ENCODE measurements around the gene ADGRB2. TPM values are rescaled to one million over a fixed set of nuclear protein-coding genes. Genes with fewer than 3 reads are reported as not detected.
A peak's percentile ranks its signal among the peaks of the same experiment; 100 is the strongest.

Gene ADGRB2
- total RNA-seq, 2 experiments from 2014 or later, result 0.74 to 0.75 TPM

DNA sequence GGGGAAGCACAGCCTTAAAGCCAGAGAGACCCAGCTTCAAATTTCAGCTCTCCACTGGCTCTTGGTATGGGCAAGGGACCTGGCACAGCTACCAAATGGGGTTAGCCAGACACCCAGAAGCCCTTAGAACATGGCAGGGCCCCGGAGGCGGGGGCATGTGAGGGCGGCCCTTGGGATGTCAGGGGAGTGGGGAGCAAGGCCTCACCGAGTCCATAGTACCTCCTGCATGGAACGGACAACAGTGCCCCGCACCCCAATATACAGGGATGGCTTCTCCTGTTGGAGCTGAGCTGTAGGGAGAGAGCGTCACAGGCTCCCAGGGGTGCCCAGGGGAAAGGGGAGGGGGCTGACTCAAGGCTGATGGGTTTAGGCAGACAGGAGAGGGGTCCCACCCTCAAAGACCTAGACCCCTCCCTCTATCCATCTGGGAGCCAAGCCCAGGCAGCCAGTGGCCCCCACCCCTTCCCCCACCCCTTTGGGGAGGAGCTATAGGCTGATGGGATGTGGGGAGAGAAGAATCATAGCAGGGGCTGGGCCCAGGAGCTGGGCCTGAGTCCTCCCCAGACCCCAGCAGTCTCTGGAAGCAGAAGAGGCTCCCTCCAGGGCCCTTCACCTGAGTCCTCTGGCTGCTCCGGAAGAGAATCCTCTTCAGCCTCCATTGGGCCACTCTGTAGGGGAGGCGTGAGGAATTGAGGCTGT lies 35.2 kb upstream of the ADGRB2 start:
- DNase-seq (peak; percentile 16), ATAC-seq (ENCODE audit: low read depth) (no peak)
- no peak overlapping the region for H3K4me3 Mint-ChIP-seq
- H3K27me3 Mint-ChIP-seq, result peaks cover 25% of the 10 kb centered on the region
- POLR2A ChIA-PET, result interaction anchor here (0.6 to 1.5 kb wide), 2 partner anchors 10 to 272 kb away, joined by 3 read pairs; no protein-coding TSS in a partner anchor
- no peaks in the 10 kb centered on the region for H3K36me3 Mint-ChIP-seq
- H3K27ac Mint-ChIP-seq, result no peak overlapping the region
- no peaks in the 10 kb centered on the region for H3K9me3 Mint-ChIP-seq
- peaks cover 2% of the 10 kb centered on the region for H3K4me1 Mint-ChIP-seq

DNA sequence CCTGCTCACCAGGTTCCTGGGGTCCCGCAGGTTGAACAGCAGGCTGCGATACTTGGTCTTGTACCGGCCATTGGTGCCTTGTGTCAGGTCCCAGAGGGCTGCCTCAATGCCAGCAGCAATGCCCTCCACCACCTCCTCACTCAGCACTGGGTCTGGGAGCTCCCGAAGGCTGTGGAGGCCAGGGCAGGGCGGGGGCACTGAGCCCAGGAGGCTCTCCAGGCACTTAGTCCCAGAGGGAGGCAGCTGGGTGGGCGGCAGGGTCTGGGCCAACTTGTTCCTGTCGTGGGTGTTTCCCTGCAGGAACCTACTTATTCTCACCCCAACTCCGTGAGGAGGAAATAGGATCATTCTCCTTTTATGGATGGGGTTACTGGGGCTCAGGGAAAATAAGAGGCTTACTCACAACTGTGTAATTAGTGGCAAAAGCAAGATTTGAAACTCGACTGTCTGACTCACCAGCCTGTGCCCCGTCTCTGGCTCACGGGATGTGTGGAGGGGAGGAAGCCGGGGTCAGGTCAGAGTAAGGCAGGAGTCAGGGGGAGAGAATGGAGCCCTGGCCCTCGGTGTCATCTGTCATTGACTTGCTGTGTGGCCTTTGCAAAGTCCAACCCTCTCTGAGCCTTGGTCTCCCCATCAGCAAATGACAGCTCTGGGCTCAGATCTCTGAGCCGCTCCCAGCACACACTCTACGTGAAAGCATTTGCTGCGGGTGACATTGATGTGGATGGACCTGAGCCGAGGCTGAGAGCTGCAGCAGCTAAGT lies 34.5 kb upstream of the ADGRB2 start:
- POLR2A ChIA-PET, result interaction anchor here (0.6 kb wide), 1 partner anchor 272 kb away, joined by 3 read pairs; no protein-coding TSS in a partner anchor
- H3K27ac Mint-ChIP-seq, result no peak overlapping the region
- H3K9me3 Mint-ChIP-seq, result no peaks in the 10 kb centered on the region
- H3K4me1 Mint-ChIP-seq, result peaks cover 1% of the 10 kb centered on the region
- no peak overlapping the region for H3K4me3 Mint-ChIP-seq
- peak; percentile 24 for DNase-seq
- ATAC-seq (ENCODE audit: low read depth), result no peak
- peaks cover 19% of the 10 kb centered on the region for H3K27me3 Mint-ChIP-seq
- no peaks in the 10 kb centered on the region for H3K36me3 Mint-ChIP-seq

DNA sequence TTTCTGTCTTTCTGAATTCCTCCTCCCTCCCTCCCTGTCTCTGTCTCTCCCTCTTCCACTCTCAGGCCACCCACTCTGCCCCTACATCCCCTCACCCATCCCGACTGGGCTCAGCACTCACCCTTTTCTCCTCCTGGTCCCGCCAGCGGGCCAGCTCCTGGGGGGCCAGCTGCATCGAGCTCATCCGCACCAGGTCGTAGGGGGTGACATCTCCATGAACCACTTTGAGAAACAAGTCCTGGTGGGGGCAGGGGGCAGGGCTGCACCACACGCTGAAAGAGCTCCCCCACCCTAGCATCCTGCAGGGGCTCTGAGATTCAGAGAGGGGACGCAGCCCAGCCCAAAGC lies 33.9 kb upstream of the ADGRB2 start:
- ATAC-seq (ENCODE audit: low read depth) (no peak), DNase-seq (peak; percentile 25)
- no peaks in the 10 kb centered on the region for H3K9me3 Mint-ChIP-seq
- H3K4me1 Mint-ChIP-seq, result no peaks in the 10 kb centered on the region
- POLR2A ChIA-PET, result no interaction called here
- H3K4me3 Mint-ChIP-seq, result no peak overlapping the region
- peaks cover 15% of the 10 kb centered on the region for H3K27me3 Mint-ChIP-seq
- no peaks in the 10 kb centered on the region for H3K36me3 Mint-ChIP-seq
- H3K27ac Mint-ChIP-seq, result no peak overlapping the region

DNA sequence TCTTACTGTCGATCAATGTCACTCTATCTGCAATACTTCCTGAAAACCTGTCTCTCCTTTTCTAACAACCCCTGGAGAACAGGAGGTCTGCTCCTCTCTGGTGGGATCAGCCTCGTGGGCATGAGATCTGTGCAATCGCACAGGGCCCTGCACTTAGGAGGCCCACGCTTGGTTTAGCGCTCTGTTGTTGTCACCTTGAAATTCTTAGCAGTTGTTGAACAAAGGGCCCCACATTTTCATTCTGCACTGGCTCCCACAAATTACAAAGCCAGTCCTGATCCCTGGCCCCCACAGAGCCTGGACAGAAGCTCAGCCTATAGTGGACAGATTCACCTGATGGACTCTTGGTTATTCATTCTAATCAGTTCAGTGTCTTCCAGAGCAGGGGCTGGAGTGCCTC lies 33.1 kb upstream of the ADGRB2 start:
- Mint-ChIP-seq H3K4me1 (no peaks in the 10 kb centered on the region), H3K27ac (no peak overlapping the region), H3K36me3 (no peaks in the 10 kb centered on the region), H3K4me3 (no peak overlapping the region), H3K9me3 (no peaks in the 10 kb centered on the region), H3K27me3 (peaks cover 12% of the 10 kb centered on the region)
- DNase-seq, result peak; percentile 8
- no peak for ATAC-seq (ENCODE audit: low read depth)
- POLR2A ChIA-PET, result no interaction called here

DNA sequence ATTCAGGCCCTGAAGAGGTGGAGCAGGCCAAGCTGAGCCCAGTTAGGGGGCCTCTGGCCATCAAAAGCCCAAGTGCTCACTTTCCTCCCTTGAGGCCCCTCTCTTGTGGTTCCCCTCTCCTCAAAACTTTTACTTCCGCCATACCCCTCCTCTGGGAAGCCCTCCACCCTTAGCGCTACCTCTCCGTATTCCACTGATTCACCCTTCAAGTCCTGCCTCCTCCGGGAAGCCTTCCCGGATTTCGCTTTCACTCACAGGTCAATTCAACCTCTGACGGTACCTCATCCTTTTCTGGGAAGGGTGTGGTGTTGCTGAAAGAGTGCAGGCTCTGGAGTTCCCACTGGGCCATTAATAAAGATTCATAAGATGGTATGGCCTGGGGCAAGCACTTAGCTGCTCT lies 32.6 kb upstream of the ADGRB2 start:
- no peak for ATAC-seq (ENCODE audit: low read depth)
- peaks cover 12% of the 10 kb centered on the region for H3K27me3 Mint-ChIP-seq
- POLR2A ChIA-PET, result no interaction called here
- no peak overlapping the region for H3K4me3 Mint-ChIP-seq
- peak overlapping the region; percentile 44 for H3K27ac Mint-ChIP-seq
- no peaks in the 10 kb centered on the region for H3K36me3 Mint-ChIP-seq
- peak; percentile 7 for DNase-seq
- H3K4me1 Mint-ChIP-seq, result no peaks in the 10 kb centered on the region
- no peaks in the 10 kb centered on the region for H3K9me3 Mint-ChIP-seq

DNA sequence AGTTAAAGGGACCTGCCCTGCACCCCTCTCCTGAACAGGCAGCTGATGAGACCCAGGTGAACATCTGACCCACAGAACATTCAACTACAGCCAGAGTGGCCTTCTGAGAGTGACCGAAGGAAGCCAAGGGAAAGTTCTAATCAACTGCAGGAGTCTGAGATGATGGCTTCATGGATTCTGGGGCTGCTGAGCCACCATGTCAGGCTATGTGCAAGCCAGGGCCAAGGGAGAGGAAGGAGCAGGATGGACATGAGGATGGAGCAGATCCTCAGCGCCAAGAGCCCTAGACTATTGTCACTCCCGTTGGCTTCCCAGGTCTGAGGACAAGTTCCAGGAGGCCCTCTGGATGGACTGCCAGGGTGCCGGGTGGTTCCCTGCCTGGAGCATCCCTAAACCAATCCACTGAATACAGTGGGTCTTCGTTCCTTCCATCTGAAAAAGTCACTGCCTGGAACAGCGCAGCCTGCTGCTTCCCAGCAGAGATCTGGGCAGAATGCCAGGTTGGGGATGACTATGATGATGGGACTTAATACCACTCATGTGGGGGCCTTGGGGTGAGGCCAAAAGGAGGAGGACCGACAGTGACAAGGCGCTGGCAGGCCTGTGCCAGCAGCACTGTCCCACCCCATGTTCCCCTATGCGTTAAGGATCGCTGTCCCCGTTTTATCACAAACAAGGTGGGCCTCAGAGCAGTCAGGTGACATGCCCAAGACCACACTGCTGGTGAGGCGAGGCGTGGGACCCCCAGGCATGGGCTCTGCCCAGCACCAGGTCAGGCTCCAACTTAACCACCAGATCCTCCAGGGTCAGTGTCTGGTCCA lies 31.9 kb upstream of the ADGRB2 start:
- POLR2A ChIA-PET, result no interaction called here
- no peak overlapping the region for H3K27ac Mint-ChIP-seq
- H3K4me1 Mint-ChIP-seq, result no peaks in the 10 kb centered on the region
- no peak overlapping the region for H3K4me3 Mint-ChIP-seq
- peaks cover 12% of the 10 kb centered on the region for H3K27me3 Mint-ChIP-seq
- ATAC-seq (ENCODE audit: low read depth) (no peak), DNase-seq (peak; percentile 15)
- no peaks in the 10 kb centered on the region for H3K9me3 Mint-ChIP-seq
- no peaks in the 10 kb centered on the region for H3K36me3 Mint-ChIP-seq

DNA sequence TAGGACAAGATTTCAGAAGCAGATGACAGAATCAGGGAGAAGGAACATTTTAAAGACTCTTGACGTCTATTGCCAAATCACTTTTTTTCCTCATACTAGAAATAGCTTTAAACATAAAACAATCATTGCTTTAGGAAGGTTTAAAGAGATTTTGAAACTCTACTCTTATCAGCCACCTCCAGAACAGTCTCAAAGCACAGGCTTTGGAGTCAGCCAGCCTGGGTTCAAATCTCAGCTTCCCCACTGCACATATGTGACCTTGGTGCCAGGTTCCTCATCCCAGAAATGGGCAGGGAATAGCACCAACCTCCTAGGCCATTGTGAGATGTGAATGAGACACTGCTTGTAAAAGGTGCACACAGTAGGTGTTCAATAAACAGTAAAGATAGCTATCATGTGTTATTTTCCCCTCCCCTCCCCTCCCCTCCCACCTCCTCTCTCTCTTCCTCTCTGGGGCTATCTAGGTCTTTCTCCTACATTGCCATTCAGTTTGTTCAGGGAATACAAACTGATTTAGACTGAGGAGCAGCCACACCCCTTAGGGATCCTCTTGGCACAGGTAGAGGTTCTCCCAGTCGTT lies 31.0 kb upstream of the ADGRB2 start:
- POLR2A ChIA-PET, result no interaction called here
- DNase-seq (no peak), ATAC-seq (ENCODE audit: low read depth) (no peak)
- H3K27me3 Mint-ChIP-seq, result peaks cover 10% of the 10 kb centered on the region
- H3K4me3 Mint-ChIP-seq, result no peak overlapping the region
- H3K9me3 Mint-ChIP-seq, result no peaks in the 10 kb centered on the region
- H3K4me1 Mint-ChIP-seq, result peaks cover under 1% of the 10 kb centered on the region
- H3K27ac Mint-ChIP-seq, result no peak overlapping the region
- H3K36me3 Mint-ChIP-seq, result no peaks in the 10 kb centered on the region

DNA sequence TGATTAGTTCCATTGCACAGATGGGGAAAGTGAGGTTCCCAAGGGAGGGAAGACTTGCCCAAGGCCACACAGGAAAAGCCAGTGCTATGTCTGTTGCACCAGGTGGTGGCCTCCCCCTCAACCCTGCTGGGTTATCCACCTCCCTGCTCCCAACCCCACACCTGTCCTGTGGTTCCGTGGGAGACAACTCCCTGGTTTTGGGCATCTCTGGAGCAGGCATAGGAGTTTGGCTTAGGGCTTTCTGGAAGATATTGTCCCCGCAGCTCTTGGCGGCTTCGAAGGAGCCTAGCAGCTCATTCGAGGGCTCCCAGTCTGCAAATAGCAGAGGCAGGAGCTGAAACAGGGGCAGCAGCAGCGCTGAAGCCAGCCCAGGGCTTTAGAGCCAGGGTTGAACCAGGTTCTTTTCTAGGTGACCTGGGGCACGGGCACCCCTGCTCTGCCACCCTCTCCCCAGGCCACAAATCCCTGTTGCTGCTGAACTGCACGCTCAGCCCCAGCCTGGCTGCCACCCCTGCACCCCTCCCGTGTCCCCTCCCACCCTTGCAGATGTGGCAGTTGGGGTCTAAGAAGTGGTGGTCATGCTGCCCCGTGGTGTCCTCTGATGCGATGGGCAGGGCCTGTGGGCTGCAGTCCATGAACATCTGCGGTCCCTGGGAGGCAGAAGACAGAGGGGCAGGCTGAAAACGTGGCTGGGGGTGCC lies 29.6 kb upstream of the ADGRB2 start:
- Mint-ChIP-seq H3K4me3 (no peak overlapping the region), H3K9me3 (no peaks in the 10 kb centered on the region), H3K4me1 (peaks cover 7% of the 10 kb centered on the region), H3K36me3 (no peaks in the 10 kb centered on the region), H3K27ac (no peak overlapping the region), H3K27me3 (peaks cover 10% of the 10 kb centered on the region)
- POLR2A ChIA-PET, result interaction anchor here (0.6 kb wide), 1 partner anchor 265 kb away, joined by 4 read pairs; no protein-coding TSS in a partner anchor
- no peak for ATAC-seq (ENCODE audit: low read depth)
- DNase-seq, result peak; percentile 14

DNA sequence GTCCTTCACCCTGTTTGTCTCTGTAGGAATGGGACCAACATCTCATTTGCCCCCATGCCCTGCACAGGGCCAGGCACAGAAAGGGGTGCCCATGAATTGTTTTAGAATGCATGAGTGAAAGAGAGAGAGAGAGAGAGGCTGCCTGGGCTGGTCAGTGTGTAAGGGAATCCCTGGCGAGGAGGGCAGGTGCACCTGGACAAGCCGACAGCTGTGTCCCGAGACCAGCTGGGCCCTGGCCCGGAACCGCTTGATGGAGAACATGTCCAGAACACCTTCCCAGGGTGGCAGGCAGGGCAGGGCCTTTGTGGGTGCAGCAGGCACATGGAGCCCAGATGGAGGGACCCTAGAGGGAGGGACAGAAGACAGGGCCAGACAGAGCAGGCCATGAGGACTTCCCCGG lies 28.9 kb upstream of the ADGRB2 start:
- H3K4me1 Mint-ChIP-seq, result peaks cover 9% of the 10 kb centered on the region
- H3K36me3 Mint-ChIP-seq, result no peaks in the 10 kb centered on the region
- no peak overlapping the region for H3K4me3 Mint-ChIP-seq
- no peaks in the 10 kb centered on the region for H3K9me3 Mint-ChIP-seq
- ATAC-seq (ENCODE audit: low read depth) (no peak), DNase-seq (peak; percentile 26)
- H3K27ac Mint-ChIP-seq, result no peak overlapping the region
- H3K27me3 Mint-ChIP-seq, result peaks cover 10% of the 10 kb centered on the region
- POLR2A ChIA-PET, result no interaction called here

DNA sequence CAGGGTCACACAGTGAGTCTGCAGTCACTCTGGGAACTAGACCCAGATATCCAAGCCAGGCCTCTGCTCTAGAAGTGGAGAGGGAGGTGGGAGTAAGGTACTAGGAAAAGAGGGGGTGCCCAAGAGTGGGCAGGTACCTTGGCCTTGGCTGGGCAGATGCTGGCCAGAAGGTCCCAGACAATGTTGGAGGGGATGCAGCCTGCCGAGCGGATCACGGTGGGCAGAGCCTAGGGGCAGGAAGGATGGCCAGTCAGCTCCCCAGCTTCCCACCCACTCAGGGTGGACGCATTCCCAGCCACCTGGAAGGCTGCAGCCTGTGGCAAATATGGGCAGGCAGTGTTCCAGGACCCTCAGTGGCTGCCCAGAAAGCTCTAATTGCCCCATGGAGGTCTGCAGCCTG lies 28.4 kb upstream of the ADGRB2 start:
- H3K27me3 Mint-ChIP-seq, result peaks cover 5% of the 10 kb centered on the region
- H3K4me3 Mint-ChIP-seq, result no peak overlapping the region
- peaks cover 14% of the 10 kb centered on the region for H3K4me1 Mint-ChIP-seq
- DNase-seq, result peak; percentile 19
- H3K27ac Mint-ChIP-seq, result peak overlapping the region; percentile 49
- POLR2A ChIA-PET, result no interaction called here
- no peaks in the 10 kb centered on the region for H3K36me3 Mint-ChIP-seq
- H3K9me3 Mint-ChIP-seq, result no peaks in the 10 kb centered on the region
- ATAC-seq (ENCODE audit: low read depth), result no peak

DNA sequence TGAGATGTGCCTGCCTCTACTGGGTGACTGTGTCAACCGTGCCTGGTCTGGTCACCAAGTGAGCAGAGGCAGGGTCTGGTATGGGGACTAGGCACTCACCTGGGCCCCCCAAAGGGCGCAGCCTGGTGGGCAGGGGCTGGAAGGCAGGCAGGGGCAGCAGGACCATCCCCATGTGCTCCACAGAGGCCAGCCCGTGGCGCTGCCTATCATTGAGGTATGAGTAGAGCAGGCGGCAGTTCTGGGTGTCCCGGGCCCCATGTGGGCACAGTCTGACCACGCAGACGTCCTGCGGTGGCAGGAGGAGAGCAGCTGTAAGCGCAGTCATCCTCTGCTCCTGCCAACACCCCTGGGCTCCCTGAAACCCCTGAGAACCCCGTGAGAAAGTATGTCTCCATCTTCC lies 28.0 kb upstream of the ADGRB2 start:
- peak overlapping the region; percentile 49 for H3K27ac Mint-ChIP-seq
- H3K9me3 Mint-ChIP-seq, result no peaks in the 10 kb centered on the region
- no peak overlapping the region for H3K4me3 Mint-ChIP-seq
- ATAC-seq (ENCODE audit: low read depth) (no peak), DNase-seq (peak; percentile 30)
- peaks cover 14% of the 10 kb centered on the region for H3K4me1 Mint-ChIP-seq
- peaks cover 2% of the 10 kb centered on the region for H3K27me3 Mint-ChIP-seq
- H3K36me3 Mint-ChIP-seq, result no peaks in the 10 kb centered on the region
- POLR2A ChIA-PET, result no interaction called here

DNA sequence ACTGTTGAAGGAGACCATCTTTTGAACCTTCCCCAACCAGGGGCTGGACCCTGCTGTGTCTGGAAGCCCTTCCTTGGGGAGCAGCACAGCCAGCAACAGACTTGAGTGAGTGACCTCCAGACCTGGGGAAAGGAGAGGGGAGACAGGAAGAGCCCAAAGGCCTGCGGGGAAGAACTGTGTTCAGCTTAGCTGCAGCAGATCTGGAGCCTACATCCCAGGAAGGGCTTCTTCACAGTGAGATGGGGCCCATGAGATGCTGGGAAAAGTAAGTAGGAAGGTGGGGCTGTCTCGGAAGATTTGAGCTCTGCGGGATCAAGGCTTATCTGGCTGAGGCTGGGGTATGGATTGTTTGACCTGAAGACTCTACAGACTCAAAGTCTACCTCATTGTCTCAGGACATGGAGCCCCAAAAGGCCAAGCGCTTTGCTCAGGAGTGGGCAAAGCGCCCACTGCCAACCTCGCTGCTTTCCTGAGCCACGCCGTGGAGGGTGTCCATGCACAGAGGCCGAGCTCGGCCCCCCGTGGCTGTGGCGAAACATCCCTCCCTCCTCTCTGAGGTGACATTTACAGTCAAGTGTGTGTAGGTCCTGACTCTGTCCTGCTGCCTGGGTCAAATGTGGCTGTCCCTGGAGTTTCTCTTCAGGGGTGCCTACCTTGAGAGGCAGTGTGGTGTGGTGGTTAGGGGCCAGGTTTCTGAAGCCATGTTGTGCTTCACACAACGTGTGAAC lies 27.2 kb upstream of the ADGRB2 start:
- no peak for ATAC-seq (ENCODE audit: low read depth)
- POLR2A ChIA-PET, result no interaction called here

More for the DNA sequence above, 27.2 kb upstream of the ADGRB2 start:
- H3K27ac Mint-ChIP-seq, result no peak overlapping the region
- peak; percentile 19 for DNase-seq
- H3K27me3 Mint-ChIP-seq, result peaks cover 2% of the 10 kb centered on the region
- H3K4me3 Mint-ChIP-seq, result no peak overlapping the region
- no peaks in the 10 kb centered on the region for H3K36me3 Mint-ChIP-seq
- peaks cover 14% of the 10 kb centered on the region for H3K4me1 Mint-ChIP-seq
- H3K9me3 Mint-ChIP-seq, result no peaks in the 10 kb centered on the region

Measured in activated naive CD8-positive, alpha-beta T cell treated with anti-CD3 and anti-CD28 coated beads, Interleukin-2, amount 10 ng/mL, durations not matched to agents 7 days and 5 days (primary cell).